ENCODE data around the gene TACC3.

GRCh38 chr4:1787411-1788077, 66.2 kb downstream of the TACC3 start:
- TF ChIP-seq POLR2A (IDR thresholded peaks at IDR 0.05): no peak
- TF ChIP-seq CTCF (IDR thresholded peaks at IDR 0.05): no peak

All from uterus (tissue), 2 donors.